ENCODE data around the gene MRPL4. TPM values are rescaled to one million over a fixed set of nuclear protein-coding genes. Genes with fewer than 3 reads are reported as not detected.

MRPL4 gene
- total and polyA plus RNA-seq, 10 of the 15 experiments (the other 5 are each of a cell fraction or from before 2014, with no cell fraction given) = 0.79 to 221 (median 112) TPM

GRCh38 chr19:10286803-10287737 is 35.1 kb downstream of the MRPL4 start, which contains the start of gene ICAM4:
ICAM4 (plus strand) TSS chr19:10286955; CDS start chr19:10287013, 58 bp downstream.
- no peak within 1 kb of the TSS; the same call in 1 of the 2 replicates for H3K4me3 ChIP-seq
- ATAC-seq (peak; percentile 54), FAIRE-seq (no peak), DNase-seq (ENCODE audit: low read depth, low spot score) (no peak)
- peak within 1 kb of the TSS; percentile 29; the same call in 1 of the 2 replicates for H3K9ac ChIP-seq (ENCODE audit: control insufficient read depth, insufficient read depth, low read length)
- peaks cover 26 to 28% of the 10 kb centered on the region in 2 experiments; a peak in 3 of 4 replicates for H3K36me3 ChIP-seq (ENCODE audit: control insufficient read depth in 2 of 2, insufficient read depth in 2 of 2, low read length in 1 of 2)
- BruUV-seq (replicated peaks) = no TSS peak
- 12% methylated on average over 56 of the region's 59 CpGs for WGBS (ENCODE audit: insufficient coverage, insufficient replicate concordance, low lambda C conversion rate, missing lambda C conversion rate)
- H4K20me1 ChIP-seq (ENCODE audit: control insufficient read depth, insufficient read depth) = peaks cover 9% of the 10 kb centered on the region; the same call in 1 of the 2 replicates
- H2AFZ ChIP-seq (ENCODE audit: control insufficient read depth, low read depth, low read length) = peak within 1 kb of the TSS; percentile 65; the same call in 1 of the 2 replicates
- in situ Hi-C loops (cut with MboI) = no loop called here
- peaks cover 1 to 8% of the 10 kb centered on the region in 2 experiments for H3K27me3 ChIP-seq (replicated peaks in 1 of 2; ENCODE audit: control insufficient read depth in 2 of 2, insufficient read depth in 2 of 2, low read length in 1 of 2)
- CTCF ChIA-PET = interaction anchor here (1.7 to 5.9 kb wide), 5 partner anchors 17 to 104 kb away, joined by 4 to 72 read pairs (median 25); partner anchors contain the start of gene ICAM1
- POLR2A ChIA-PET = interaction anchor here (0.5 to 5.5 kb wide), 8 partner anchors 9 to 248 kb away, joined by 3 to 69 read pairs (median 4); partner anchors contain the start of genes ICAM1 and TYK2
- peak within 1 kb of the TSS; percentile 10 for H3K27ac ChIP-seq (ENCODE audit: control insufficient read depth, insufficient read depth)
- RAD21 ChIA-PET (ENCODE audit: unreplicated experiment) = interaction anchor here (1.0 to 5.4 kb wide), 7 partner anchors 11 to 101 kb away, joined by 3 to 119 read pairs (median 7); partner anchors contain the start of gene ICAM1
- H3K4me1 ChIP-seq (ENCODE audit: control insufficient read depth, insufficient read depth, low read length) = peaks cover 68% of the 10 kb centered on the region
- intact Hi-C loops (cut with micrococcal nuclease; ENCODE audit: unreplicated experiment) = no loop called here
- no peaks in the 10 kb centered on the region; the same call in 2 of the 3 replicates for H3K9me3 ChIP-seq (replicated peaks; ENCODE audit: control insufficient read depth, insufficient read depth, low read length)
- peaks cover 2% of the 10 kb centered on the region; the same call in 1 of the 2 replicates for H3K79me2 ChIP-seq (ENCODE audit: control insufficient read depth, insufficient read depth, low read length)
- SMC1A ChIA-PET (ENCODE audit: uncharacterized antibody, unreplicated experiment) = interaction anchor here (1.0 to 3.7 kb wide), 4 partner anchors 9 to 102 kb away, joined by 3 to 50 read pairs (median 4); partner anchors contain the start of genes ICAM1 and RAVER1
- peak within 1 kb of the TSS; percentile 92 for H3K4me2 ChIP-seq (ENCODE audit: control insufficient read depth, insufficient read depth)
- TF ChIP-seq SMAD5 (IDR thresholded peaks at IDR 0.05; ENCODE audit: low read depth) (peak; percentile 7; the same call in 1 of the 2 replicates), NR2C1 (IDR thresholded peaks at IDR 0.05) (no peak), JUNB (IDR thresholded peaks at IDR 0.05) (no peak), IKZF2 (IDR thresholded peaks at IDR 0.05) (peak in 1 of 2 experiments; percentile 15; a peak in 1 of 4 replicates), TCF12 (IDR thresholded peaks at IDR 0.05; ENCODE audit: low read depth, low read length) (0 out of 2 replicates have a peak, but pooled peaks have one; percentile 24), POLR2A (IDR thresholded peaks at IDR 0.05; ENCODE audit: low read depth, low read length) (peak; percentile 80), MYC (IDR thresholded peaks at IDR 0.05; ENCODE audit: insufficient read depth, insufficient read length, insufficient replicate concordance, low read length, severe bottlenecking) (peak; percentile 50), MTA3 (IDR thresholded peaks at IDR 0.05; ENCODE audit: borderline replicate concordance, low read length) (peak; percentile 72; the same call in 1 of the 2 replicates), HDGF (IDR thresholded peaks at IDR 0.05) (no peak), EED (IDR thresholded peaks at IDR 0.05; ENCODE audit: low read depth) (peak; percentile 51; the same call in 1 of the 2 replicates), ZZZ3 (IDR thresholded peaks at IDR 0.05; ENCODE audit: control insufficient read depth, insufficient read length, low read depth) (no peak), CHD2 (IDR thresholded peaks at IDR 0.05; ENCODE audit: borderline replicate concordance, low read depth, low read length) (0 out of 2 replicates have a peak, but pooled peaks have one; percentile 20), TCF3 (IDR thresholded peaks at IDR 0.05; ENCODE audit: borderline replicate concordance, insufficient read depth, low read depth, low read length) (no peak; the same call in 1 of the 2 replicates), IKZF1 (conservative IDR thresholded peaks at IDR 0.05) (peak; percentile 51), TBL1XR1 (IDR thresholded peaks at IDR 0.05; ENCODE audit: low read depth, low read length) (no peak), E2F8 (IDR thresholded peaks at IDR 0.05; ENCODE audit: low read depth, partially characterized antibody) (peak; percentile 17), RELB (IDR thresholded peaks at IDR 0.05; ENCODE audit: low read depth) (no peak)

Measured in GM12878 (cell line).